T-cell (primary cell): ENCODE data around the gene TUT7. TPM values are rescaled to one million over a fixed set of nuclear protein-coding genes. Genes with fewer than 3 reads are reported as not detected.

Experiments
- ATAC-seq, 4 experiments: fragments of 200-7000 bp in 3 of 4; fragments of 150-1000 bp in 1 of 4; cut with Tn5 transposase; replicated peaks in 1 of 4; 1 replicate in 3 of 4; 2 replicates in 1 of 4; pipeline ENCODE4 v1.10.0; 2021; ENCODE audit warnings: moderate library complexity in 3 of 4, mild to moderate bottlenecking in 2 of 4, moderate number of reproducible peaks in 1 of 4
- CTCF ChIA-PET, 2 donors: fragments of 300-600 bp; sonication (Branson Sonifier 250); formaldehyde crosslinking; loops; one replicate each; lab custom pipeline; 2022; ENCODE audit warnings: antibody characterized with exemption in 2 of 2; lab: Charles Lee
- POLR2A ChIA-PET, 2 donors: fragments of 300-600 bp; sonication (Branson Sonifier 250); formaldehyde crosslinking; loops; one replicate each; lab custom pipeline; 2022; ENCODE audit warnings: antibody characterized with exemption in 2 of 2; lab: Charles Lee
- DNase-seq, 35 experiments: peaks; one replicate each; pipeline versions ENCODE4 v3.0.0 to v3.0.0-alpha.2; 2013 to 2023
- H3K27ac ChIP-seq: one replicate; pipeline ENCODE4 v1.5.1; 2013; ENCODE audit warnings: low read length
- H3K27me3 ChIP-seq, 2 experiments: replicated peaks in 1 of 2; 1 replicate in 1 of 2; 2 replicates in 1 of 2; pipeline versions ENCODE4 v1.6.1 to v1.7.0; 2013; ENCODE audit warnings: low read length in 1 of 2, mixed read lengths in 1 of 2; ENCODE audit not compliant: control insufficient read depth in 2 of 2, insufficient read depth in 2 of 2; ENCODE audit errors: extremely low read depth in 1 of 2
- H3K36me3 ChIP-seq, 2 donors: 1 replicate in 1 of 2; 2 replicates in 1 of 2; pipeline versions ENCODE4 v1.6.1 to v1.7.0; 2013; ENCODE audit warnings: low read length in 1 of 2; ENCODE audit not compliant: control insufficient read depth in 2 of 2, insufficient read depth in 1 of 2; ENCODE audit errors: extremely low read depth in 1 of 2
- H3K4me1 ChIP-seq, 2 experiments: 1 replicate in 1 of 2; 2 replicates in 1 of 2; pipeline versions ENCODE4 v1.6.1 to v1.7.0; 2013; ENCODE audit warnings: low read length in 2 of 2, mixed read lengths in 1 of 2; ENCODE audit not compliant: insufficient read depth in 2 of 2, control insufficient read depth in 1 of 2; ENCODE audit errors: extremely low read depth in 1 of 2
- H3K4me3 ChIP-seq, 2 donors: 1 replicate in 1 of 2; 2 replicates in 1 of 2; pipeline versions ENCODE4 v1.5.1 to v1.7.0; 2013; ENCODE audit warnings: mild to moderate bottlenecking in 2 of 2, low read length in 1 of 2, moderate library complexity in 1 of 2; ENCODE audit not compliant: control insufficient read depth in 1 of 2; ENCODE audit errors: extremely low read depth in 1 of 2
- H3K9me3 ChIP-seq: 2 replicates; pipeline ENCODE4 v1.7.0; 2013
- H3K27ac Mint-ChIP-seq, 2 donors: one replicate each; pipeline ENCODE4 v1.8.0; 2020 to 2021; ENCODE audit warnings: mild to moderate bottlenecking in 2 of 2, mixed read lengths in 2 of 2
- H3K27me3 Mint-ChIP-seq, 2 donors: one replicate each; pipeline ENCODE4 v1.8.0; 2021 to 2022; ENCODE audit warnings: mixed read lengths in 2 of 2
- H3K36me3 Mint-ChIP-seq: one replicate; pipeline ENCODE4 v1.8.0; 2021; ENCODE audit warnings: mixed read lengths
- H3K4me1 Mint-ChIP-seq, 3 donors: one replicate each; pipeline ENCODE4 v1.8.0; 2020 to 2022; ENCODE audit warnings: mixed read lengths in 3 of 3, mild to moderate bottlenecking in 1 of 3
- H3K4me3 Mint-ChIP-seq, 3 donors: one replicate each; pipeline ENCODE4 v1.8.0; 2020 to 2022; ENCODE audit warnings: mild to moderate bottlenecking in 3 of 3, mixed read lengths in 3 of 3, moderate library complexity in 3 of 3
- H3K9me3 Mint-ChIP-seq, 3 donors: one replicate each; pipeline ENCODE4 v1.8.0; 2020 to 2022; ENCODE audit warnings: mixed read lengths in 3 of 3
- WGBS: methylation state at CpG from one replicate; pipeline ENCODE4 v1.1.5; 2013; ENCODE audit warnings: missing lambda C conversion rate; ENCODE audit not compliant: insufficient coverage; 5-methylcytosine and 5-hydroxymethylcytosine counted together
- total RNA-seq, 35 experiments: library from RNA in 6 of 35; stranded (reverse) in 6 of 35; fragments of 120-200 nt in 1 of 35; gene quantifications; one replicate each; pipeline versions ENCODE4 v1.2.1 to v1.2.4 and lab custom pipeline; 2013 to 2026

The TUT7 gene
- total RNA-seq, 5 donors from 2014 or later (not counting 1 experiment from before 2014, with no cell fraction given) = 45.4 to 50.4 (median 48.6) TPM

- POLR2A ChIA-PET = interaction anchor here (0.6 to 0.9 kb wide), 3 partner anchors 26 to 32 kb away, joined by 3 read pairs; no protein-coding TSS in a partner anchor
These were observed 11.9 kb downstream of the TUT7 start for GRCh38 chr9:86342269-86342668.

DNA sequence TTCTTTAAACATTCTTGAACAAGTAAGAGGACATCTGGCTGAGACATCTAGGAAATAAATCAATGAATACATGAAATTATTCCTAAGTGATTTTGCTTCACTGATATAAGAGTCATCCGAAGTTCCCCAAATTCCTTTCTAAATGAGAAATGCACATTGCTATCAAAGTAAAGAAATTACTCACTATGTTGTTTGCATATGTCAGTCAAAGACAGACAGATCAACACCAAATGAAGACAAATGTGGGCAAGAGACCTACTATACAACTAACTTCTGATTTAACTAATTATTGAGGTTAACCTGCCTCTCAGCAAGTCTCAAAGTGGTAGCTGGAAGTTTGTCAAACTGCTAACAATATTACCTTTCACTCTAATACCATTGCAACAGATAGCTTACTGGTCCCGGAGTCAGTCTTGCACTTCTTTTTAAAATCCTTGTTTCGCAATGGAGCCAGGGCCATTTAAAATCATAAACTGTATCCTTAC is 13.2 kb downstream of the TUT7 start:
- Histone ChIP-seq H3K27ac (peak overlapping the region; percentile 12), H3K27me3 (no peaks in the 10 kb centered on the region), H3K36me3 (peaks cover 0 to 60% of the 10 kb centered on the region in 2 donors), H3K4me1 (peaks cover 9 to 12% of the 10 kb centered on the region in 2 experiments), H3K4me3 (no peak overlapping the region), H3K9me3 (no peaks in the 10 kb centered on the region)
- no peak for DNase-seq
- ChIA-PET CTCF (interaction anchor here in 1 of 2 donors (0.6 kb wide), 1 partner anchor 25 kb away, joined by 3 read pairs; no protein-coding TSS in a partner anchor), POLR2A (no interaction called here)
- Mint-ChIP-seq H3K27ac (peak overlapping the region; percentile 24 to 50), H3K4me3 (no peak overlapping the region), H3K27me3 (no peaks in the 10 kb centered on the region), H3K36me3 (peaks cover 67% of the 10 kb centered on the region), H3K4me1 (peaks cover 24 to 66% (median 63%) of the 10 kb centered on the region in 3 donors), H3K9me3 (no peaks in the 10 kb centered on the region)
- WGBS = 90% methylated on average over 2 of the region's 3 CpGs
- no peak for ATAC-seq

More at GRCh38 chr9:86342269-86342668, 11.9 kb downstream of the TUT7 start:
- no peak overlapping the region for H3K27ac ChIP-seq
- H3K4me3 ChIP-seq = no peak overlapping the region
- CTCF ChIA-PET = no interaction called here
- Mint-ChIP-seq H3K27ac (peak overlapping the region in 1 of 2 donors; percentile 50), H3K4me1 (peaks cover 35 to 69% (median 68%) of the 10 kb centered on the region in 3 donors), H3K9me3 (no peaks in the 10 kb centered on the region), H3K27me3 (no peaks in the 10 kb centered on the region), H3K36me3 (peaks cover 59% of the 10 kb centered on the region), H3K4me3 (no peak overlapping the region)
- 100% methylated on average over 1 of the region's 3 CpGs for WGBS
- H3K4me1 ChIP-seq = peaks cover 10 to 12% of the 10 kb centered on the region in 2 experiments
- ATAC-seq (no peak), DNase-seq (no peak)
- peaks cover 0 to 54% of the 10 kb centered on the region in 2 donors for H3K36me3 ChIP-seq
- H3K9me3 ChIP-seq = no peaks in the 10 kb centered on the region
- H3K27me3 ChIP-seq = no peaks in the 10 kb centered on the region

- no CpG with 5 or more reads among the region's 1 CpG for WGBS
- ChIA-PET CTCF (interaction anchor here (0.6 to 1.4 kb wide), 2 partner anchors 11 to 25 kb away, joined by 3 read pairs; no protein-coding TSS in a partner anchor), POLR2A (interaction anchor here in 1 of 2 donors (0.6 kb wide), 1 partner anchor 58 kb away, joined by 3 read pairs; the partner anchor contains the start of gene ISCA1)
- no peaks in the 10 kb centered on the region for H3K27me3 ChIP-seq
- Mint-ChIP-seq H3K36me3 (peaks cover 70% of the 10 kb centered on the region), H3K9me3 (no peaks in the 10 kb centered on the region), H3K27ac (peak overlapping the region; percentile 25 to 50), H3K4me1 (peaks cover 21 to 60% (median 57%) of the 10 kb centered on the region in 3 donors), H3K4me3 (no peak overlapping the region), H3K27me3 (no peaks in the 10 kb centered on the region)
- no peak for DNase-seq
- peaks cover 0 to 60% of the 10 kb centered on the region in 2 donors for H3K36me3 ChIP-seq
- H3K4me3 ChIP-seq = no peak overlapping the region
- H3K4me1 ChIP-seq = peaks cover 9 to 12% of the 10 kb centered on the region in 2 experiments
- peak overlapping the region; percentile 25 for H3K27ac ChIP-seq
- ATAC-seq = no peak
- no peaks in the 10 kb centered on the region for H3K9me3 ChIP-seq
These were observed 13.7 kb downstream of the TUT7 start for GRCh38 chr9:86340356-86341006.

DNA sequence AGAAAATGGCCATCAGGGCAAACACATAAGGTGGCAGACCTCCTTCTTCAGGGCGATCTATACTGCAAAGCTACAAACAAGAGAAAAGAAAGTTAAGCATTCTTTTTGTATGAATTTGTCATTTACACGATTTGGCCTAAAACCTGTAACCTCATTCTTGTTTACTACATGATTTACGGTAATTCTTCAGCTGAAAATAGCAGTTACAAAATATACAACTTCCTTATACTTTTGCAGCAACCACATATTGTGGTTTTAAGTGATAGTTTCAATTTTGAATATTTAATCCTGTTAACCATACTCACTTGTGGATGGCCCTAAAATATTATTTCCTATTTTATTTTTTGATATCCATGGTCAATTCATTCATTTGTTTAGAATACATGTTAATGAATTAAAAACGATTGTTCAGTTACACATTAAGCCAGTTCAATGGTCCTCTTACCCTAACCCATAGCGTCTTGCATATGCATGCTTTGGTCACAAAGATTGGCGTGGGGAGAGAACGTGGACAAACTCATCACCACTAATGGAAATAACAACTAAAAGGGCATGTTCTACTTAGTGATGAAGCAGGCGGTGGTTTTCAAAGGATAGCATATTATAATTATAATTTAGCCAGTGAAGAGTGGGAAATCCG is 16.6 kb downstream of the TUT7 start:
- Mint-ChIP-seq H3K4me3 (peak overlapping the region; percentile 66 to 81 (median 78)), H3K27ac (peak overlapping the region; percentile 66 to 70), H3K36me3 (peaks cover 80% of the 10 kb centered on the region), H3K4me1 (peaks cover 20 to 52% (median 48%) of the 10 kb centered on the region in 3 donors), H3K27me3 (no peaks in the 10 kb centered on the region), H3K9me3 (no peaks in the 10 kb centered on the region)
- ChIA-PET CTCF (interaction anchor here (0.5 to 1.4 kb wide), 3 partner anchors 15 to 986 kb away, joined by 3 to 7 read pairs (median 3); no protein-coding TSS in a partner anchor), POLR2A (interaction anchor here (0.6 to 0.7 kb wide), 3 partner anchors 10 to 77 kb away, joined by 3 to 7 read pairs (median 4); no protein-coding TSS in a partner anchor)
- peak in 1 of 35 experiments; percentile 45 for DNase-seq
- Histone ChIP-seq H3K27me3 (no peaks in the 10 kb centered on the region), H3K4me1 (peaks cover 9 to 12% of the 10 kb centered on the region in 2 experiments), H3K9me3 (no peaks in the 10 kb centered on the region), H3K27ac (peak overlapping the region; percentile 75), H3K4me3 (peak overlapping the region in 1 of 2 donors; percentile 26), H3K36me3 (peaks cover 0 to 64% of the 10 kb centered on the region in 2 donors)
- WGBS = no CpG with 5 or more reads among the region's 9 CpGs
- ATAC-seq = peak in 2 of 4 experiments; percentile 53 to 65

DNA sequence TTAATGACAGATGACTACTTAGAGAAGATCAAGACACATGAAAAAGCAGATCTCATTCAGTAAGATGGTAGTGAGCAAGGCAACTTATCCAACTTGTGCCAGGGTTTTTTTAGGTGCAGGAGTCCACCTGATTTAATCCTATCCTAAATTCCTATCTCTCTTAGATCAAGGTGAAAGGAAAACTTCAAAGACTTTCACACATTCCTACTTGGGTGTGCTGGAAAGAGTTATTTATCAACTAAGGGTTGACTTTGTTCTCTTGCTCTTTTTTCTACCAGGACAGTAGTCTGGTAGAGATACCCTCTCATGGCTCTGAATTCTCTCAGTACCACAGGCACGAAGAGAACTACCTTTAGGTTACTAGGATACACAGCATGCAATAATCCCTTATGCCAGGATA is 18.2 kb downstream of the TUT7 start:
- ATAC-seq = no peak
- H3K9me3 ChIP-seq = no peaks in the 10 kb centered on the region
- no peak overlapping the region for H3K27ac ChIP-seq
- Mint-ChIP-seq H3K27me3 (no peaks in the 10 kb centered on the region), H3K27ac (no peak overlapping the region), H3K36me3 (peaks cover 80% of the 10 kb centered on the region), H3K4me1 (peaks cover 20 to 42% (median 37%) of the 10 kb centered on the region in 3 donors), H3K9me3 (no peaks in the 10 kb centered on the region), H3K4me3 (no peak overlapping the region)
- no CpG with 5 or more reads among the region's 1 CpG for WGBS
- peaks cover 0 to 53% of the 10 kb centered on the region in 2 donors for H3K36me3 ChIP-seq
- DNase-seq = no peak
- ChIA-PET CTCF (interaction anchor here in 1 of 2 donors (0.6 kb wide), 1 partner anchor 43 kb away, joined by 3 read pairs; no protein-coding TSS in a partner anchor), POLR2A (no interaction called here)
- H3K4me3 ChIP-seq = no peak overlapping the region
- peaks cover 9 to 12% of the 10 kb centered on the region in 2 experiments for H3K4me1 ChIP-seq
- no peaks in the 10 kb centered on the region for H3K27me3 ChIP-seq

GRCh38 chr9:86333651-86334050 is 20.6 kb downstream of the TUT7 start:
- Histone ChIP-seq H3K9me3 (no peaks in the 10 kb centered on the region), H3K36me3 (peaks cover 0 to 44% of the 10 kb centered on the region in 2 donors), H3K4me1 (peaks cover 7 to 9% of the 10 kb centered on the region in 2 experiments), H3K27me3 (no peaks in the 10 kb centered on the region), H3K4me3 (no peak overlapping the region), H3K27ac (no peak overlapping the region)
- Mint-ChIP-seq H3K9me3 (no peaks in the 10 kb centered on the region), H3K36me3 (peaks cover 76% of the 10 kb centered on the region), H3K27ac (peak overlapping the region in 1 of 2 donors; percentile 39), H3K4me1 (peaks cover 18 to 24% (median 19%) of the 10 kb centered on the region in 3 donors), H3K27me3 (no peaks in the 10 kb centered on the region), H3K4me3 (no peak overlapping the region)
- ATAC-seq (no peak), DNase-seq (no peak)
- 100% methylated on average over 1 of the region's 2 CpGs for WGBS
- POLR2A ChIA-PET = interaction anchor here in 1 of 2 donors (0.5 kb wide), 1 partner anchor 17 kb away, joined by 6 read pairs; no protein-coding TSS in a partner anchor
- CTCF ChIA-PET = no interaction called here
